LNCaP clone FGC (cell line): ENCODE data around the gene SEMA3C.

ENCODE experiments used
- DNase-seq: peaks from one replicate; pipeline ENCODE4 v3.0.0-alpha.2; 2011; ENCODE audit warnings: low read depth
- H3K4me3 ChIP-seq: 2 replicates; pipeline ENCODE4 v1.5.1; 2011; ENCODE audit warnings: mild to moderate bottlenecking, low read depth, low read length, control low read depth
- CTCF ChIP-seq: IDR thresholded peaks from 2 replicates; pipeline ENCODE4 v1.5.1; 2012; ENCODE audit warnings: mild to moderate bottlenecking; ENCODE audit not compliant: control insufficient read depth, insufficient read depth; ENCODE audit errors: extremely low read depth

SEMA3C gene

GRCh38 chr7:80783678-80784327 is 135.0 kb downstream of the SEMA3C start:
- TF ChIP-seq CTCF: no peak
- no peak for DNase-seq
- H3K4me3 ChIP-seq: no peak overlapping the region

DNA sequence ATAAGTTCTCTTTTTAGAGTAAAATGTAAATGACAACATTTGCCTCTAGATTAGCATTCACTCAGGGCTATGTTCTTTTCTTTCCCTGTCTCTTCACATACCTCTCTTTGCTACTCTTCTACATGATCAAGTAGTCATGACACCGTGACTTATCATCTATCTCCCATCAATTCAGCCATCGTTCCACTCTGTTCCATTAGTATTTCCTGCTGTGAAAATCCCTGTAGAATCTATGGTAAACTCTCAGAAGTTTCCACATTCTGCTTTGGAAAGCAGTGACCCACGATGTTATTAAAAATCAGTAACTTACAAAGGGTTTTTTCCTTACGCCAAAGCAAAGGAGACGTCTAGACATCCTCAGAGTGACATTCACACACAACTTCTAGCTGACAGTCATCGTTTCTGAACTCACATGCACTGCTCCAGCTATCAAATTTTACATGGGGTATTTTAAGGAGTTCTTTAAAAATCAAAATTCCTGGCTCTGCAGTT is 135.6 kb downstream of the SEMA3C start:
- no peak for TF ChIP-seq CTCF
- no peak for DNase-seq
- H3K4me3 ChIP-seq: no peak overlapping the region

- DNase-seq: peak; percentile 89
- no peak overlapping the region for H3K4me3 ChIP-seq
- no peak for TF ChIP-seq CTCF
Observed at GRCh38 chr7:80781561-80781979, 137.3 kb downstream of the SEMA3C start.

DNA sequence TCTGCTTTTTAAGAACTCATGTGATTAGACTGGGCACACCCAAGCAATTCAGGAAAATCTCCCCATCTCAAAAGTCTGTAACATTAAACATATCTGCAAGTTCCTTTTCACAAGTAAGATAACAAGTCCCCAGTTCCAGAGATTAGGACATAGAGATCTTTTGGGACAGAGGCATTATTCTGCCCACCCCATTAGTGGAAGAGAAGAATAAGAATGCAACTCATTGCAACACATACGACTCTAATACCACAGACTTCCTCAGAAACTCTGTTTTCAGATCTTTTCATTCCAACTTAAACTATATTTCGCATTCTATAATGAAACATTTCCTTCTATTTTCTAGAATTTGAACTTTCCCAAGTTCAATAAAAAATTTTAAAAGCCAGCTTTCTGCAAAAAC is 137.7 kb downstream of the SEMA3C start:
- DNase-seq: no peak
- no peak overlapping the region for H3K4me3 ChIP-seq
- no peak for TF ChIP-seq CTCF

- H3K4me3 ChIP-seq: no peak overlapping the region
- DNase-seq: no peak
- no peak for TF ChIP-seq CTCF
Observed at GRCh38 chr7:80779456-80779855, 139.4 kb downstream of the SEMA3C start.

DNA sequence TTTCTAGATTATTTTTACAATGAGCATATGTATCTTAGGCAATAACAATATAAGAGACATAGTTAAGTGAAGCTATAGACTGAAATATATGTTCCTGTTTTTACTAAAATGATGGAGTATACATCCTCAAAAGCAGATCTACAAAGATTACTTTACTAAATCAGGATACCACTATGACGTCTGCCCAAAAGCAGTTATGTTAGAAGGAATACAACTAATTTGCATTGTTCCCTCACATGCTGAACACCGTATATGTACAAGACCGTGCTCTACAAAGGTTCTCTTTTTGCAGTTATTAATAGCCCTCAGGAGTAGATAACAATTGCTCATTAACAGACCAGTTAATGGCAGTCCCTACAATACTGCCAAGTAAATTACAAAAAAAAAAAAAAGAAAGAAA is 143.0 kb downstream of the SEMA3C start:
- H3K4me3 ChIP-seq: no peak overlapping the region
- no peak for TF ChIP-seq CTCF
- DNase-seq: no peak

- DNase-seq: no peak
- no peak overlapping the region for H3K4me3 ChIP-seq
- TF ChIP-seq CTCF: no peak
Observed at GRCh38 chr7:80775482-80775881, 143.4 kb downstream of the SEMA3C start.
